ENCODE data around the gene GATM.
"Not testable (repeated sequence)": the region's sequence is repeated elsewhere in the genome, so short reads cannot be mapped to it uniquely, and the experiment has no call there.

Gene GATM

DNA sequence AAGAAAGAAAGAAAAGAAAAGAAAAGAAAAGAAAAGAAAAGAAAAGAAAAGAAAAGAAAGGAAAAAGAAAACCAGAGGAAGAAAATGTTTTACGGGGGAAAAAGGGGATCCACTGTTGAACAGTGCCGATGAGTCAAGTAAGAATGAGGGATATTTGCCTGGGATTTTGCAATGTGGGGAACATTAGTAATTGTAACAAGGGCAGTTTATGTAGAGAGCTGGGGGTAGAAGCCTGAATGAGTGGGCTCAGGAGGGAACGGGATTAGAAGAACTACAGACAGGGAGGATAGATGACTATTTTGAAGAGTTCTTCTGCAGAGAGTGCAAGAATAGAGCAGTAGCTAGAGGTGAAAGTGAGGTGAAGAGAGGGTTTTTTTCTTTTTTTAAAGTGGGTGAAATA lies 28.7 kb downstream of the GATM start:
- DNase-seq = no peak

DNA sequence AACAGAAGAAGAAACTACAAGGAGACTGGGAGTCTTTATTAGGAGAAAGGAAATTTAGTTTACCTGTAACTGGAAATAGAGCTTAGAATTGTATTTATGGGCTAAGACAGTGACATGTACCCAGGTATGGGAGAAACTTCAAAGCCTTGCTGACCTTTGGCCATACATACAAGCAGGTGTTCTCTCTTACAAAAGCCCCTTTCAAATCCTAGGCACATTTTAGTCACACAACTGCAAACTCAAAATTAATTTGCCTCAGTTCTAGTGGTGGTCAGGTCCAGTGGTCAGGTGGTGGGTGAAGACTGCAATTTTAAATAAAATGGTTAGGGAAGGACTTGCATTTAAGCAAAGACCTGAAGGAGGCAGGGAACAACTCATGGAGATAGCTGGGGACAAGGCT lies 30.4 kb downstream of the GATM start:
- DNase-seq = no peak

DNA sequence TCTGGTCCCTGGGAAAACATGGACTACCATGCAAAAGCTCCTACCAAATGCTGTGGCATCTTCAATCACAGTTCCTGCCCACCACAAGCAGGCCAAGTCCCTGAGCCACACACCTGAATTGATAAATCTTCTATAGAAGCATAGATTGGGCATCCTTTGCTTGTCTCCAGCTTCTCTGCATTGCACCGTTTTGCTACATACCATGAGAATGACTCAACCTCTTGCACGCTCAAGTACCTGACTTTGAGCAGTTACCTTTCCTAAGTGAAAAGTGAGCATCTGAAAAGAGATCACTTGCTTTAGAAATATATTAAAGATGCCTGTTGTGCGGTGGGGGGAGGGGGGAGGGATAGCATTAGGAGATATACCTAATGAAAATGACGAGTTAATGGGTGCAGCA lies 31.3 kb downstream of the GATM start:
- DNase-seq = no peak

DNA sequence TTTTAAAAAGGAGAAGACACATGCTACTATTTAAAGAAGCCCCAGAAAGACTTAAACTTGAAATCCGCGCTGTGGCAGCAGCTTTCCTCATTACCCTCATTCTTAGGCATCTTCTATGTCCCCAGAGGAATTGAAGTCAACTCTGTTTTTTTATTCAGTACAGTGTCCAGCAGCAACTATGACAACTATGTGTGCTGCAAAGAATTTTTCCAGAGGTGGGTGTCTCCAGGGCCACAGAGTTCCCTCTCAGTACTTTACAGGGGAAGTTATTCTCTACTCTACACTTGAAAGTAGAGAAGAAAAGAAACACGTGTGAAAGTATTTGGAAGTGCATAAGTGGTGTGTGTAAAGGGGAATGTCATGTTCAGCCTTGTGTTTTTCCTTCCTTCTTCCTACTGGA lies 32.0 kb downstream of the GATM start:
- DNase-seq = no peak

DNA sequence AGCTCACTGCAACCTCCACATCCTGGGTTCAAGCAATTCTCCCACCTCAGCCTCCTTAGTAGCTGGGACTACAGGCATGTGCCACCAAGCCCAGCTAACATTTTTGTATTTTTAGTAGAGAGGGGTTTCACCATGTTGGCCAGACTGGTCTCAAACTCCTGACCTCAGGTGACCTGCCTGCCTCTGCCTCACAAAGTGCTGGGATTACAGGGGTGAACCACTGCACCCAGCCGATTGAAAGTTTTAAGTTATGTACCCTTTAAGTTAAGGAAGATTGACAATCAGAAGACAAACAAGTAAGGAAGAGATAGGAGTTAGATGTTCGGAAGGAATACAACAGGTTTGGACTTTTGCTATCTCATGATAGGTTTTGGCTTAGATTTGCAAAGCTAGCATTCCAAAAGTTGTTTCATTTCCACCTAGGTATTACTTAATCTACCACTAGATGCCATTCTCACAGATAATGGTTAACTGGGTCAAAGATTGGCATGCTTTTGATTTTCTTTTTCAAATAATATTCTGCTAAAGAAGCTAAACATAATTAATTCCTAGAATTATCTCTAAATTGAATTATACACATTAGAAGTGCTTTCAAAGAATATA lies 35.0 kb downstream of the GATM start:
- DNase-seq = no peak

DNA sequence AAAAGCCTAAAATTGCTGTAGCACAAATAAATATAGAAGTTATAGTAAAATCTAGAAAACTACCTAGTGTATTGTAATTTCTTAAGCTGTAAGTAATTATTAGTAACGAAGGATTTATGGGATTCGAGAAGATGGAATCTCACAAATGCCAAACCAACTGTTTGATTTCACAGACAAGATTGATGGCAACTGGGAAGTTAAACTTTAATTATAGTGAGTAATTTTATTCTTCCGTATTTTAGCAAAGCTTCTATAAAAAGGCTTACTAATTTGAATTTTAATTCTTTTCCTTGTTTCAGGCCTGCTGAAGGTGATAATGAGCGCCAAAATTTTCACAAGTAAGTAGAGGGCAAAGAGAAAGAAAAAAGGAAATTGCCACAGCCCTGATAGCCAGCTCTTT lies 36.6 kb downstream of the GATM start:
- DNase-seq = no peak

DNA sequence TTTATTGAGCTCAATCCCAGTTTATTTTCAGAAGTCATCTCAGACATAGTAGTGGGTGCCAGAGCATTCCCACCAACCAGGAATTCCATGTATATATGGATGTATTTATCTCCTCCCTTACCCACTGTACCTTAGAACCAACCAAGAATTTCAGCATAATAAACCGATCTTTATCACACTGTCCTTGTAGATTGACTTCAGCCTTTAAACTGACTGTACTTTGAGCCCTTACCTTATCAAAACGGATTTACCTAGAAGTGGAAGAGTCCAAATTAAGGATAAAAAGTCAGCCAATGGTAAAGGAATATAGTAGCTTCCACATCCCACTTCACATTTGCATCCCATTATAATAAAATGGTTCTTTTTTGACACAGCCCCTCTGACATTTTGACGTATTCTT lies 37.9 kb downstream of the GATM start:
- DNase-seq = no peak

DNA sequence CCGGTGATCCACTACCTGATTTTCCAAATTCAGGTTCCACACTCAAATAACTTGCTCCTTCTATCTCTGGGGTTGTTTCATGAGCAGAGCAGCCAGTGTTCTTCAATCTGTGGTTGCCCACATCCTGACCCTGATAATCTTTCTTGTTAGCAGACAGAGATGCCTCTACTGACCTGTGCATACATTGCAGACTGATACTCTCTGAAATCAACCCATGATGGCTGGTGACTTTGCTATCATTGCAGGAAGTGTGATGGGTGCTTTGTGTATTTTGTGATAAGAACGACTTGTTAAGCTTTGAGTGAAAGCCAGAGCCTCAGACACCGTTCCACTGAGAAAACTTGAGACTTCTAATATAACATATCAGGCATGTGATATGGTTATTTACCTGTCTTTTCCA lies 39.9 kb downstream of the GATM start:
- no peak for DNase-seq

DNA sequence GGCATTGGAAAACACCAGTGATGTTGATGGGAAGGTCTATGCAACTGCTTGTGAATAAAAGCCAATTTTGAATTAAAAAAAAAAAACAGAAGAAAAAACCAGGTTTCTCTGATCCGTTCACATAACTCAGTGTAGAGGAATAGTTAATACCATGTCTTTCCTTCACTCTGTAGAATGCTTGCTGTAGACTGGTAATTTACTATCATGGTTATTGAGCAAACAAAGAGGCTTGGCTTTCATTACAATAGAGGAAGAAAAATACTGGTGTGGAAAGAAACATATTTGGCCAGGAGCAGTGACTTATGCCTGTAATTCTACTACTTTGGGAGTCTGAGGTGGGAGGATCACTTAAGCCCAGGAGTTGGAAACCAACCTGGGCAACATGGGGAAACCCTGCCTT lies 41.1 kb downstream of the GATM start:
- DNase-seq = no peak

DNA sequence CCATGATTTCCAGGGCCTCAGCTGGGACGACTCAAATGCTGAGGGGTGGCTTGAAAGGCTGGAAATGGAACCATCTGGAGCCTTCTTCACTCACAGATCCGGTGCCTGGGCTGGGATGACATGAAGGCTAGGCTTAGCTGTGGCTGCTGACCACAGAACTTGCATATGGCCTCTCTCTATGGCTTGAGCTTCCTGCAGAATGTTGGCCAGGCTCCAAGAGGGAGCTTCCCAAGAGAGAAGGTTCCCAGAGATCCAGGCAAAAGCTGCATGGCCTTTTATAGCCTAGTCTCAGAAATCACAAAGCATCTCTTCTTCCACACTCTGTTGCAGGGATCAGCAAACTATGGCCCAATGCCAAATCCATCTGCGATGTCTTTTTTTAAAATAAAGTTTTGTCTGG lies 44.8 kb downstream of the GATM start:
- DNase-seq = peak; percentile 61

DNA sequence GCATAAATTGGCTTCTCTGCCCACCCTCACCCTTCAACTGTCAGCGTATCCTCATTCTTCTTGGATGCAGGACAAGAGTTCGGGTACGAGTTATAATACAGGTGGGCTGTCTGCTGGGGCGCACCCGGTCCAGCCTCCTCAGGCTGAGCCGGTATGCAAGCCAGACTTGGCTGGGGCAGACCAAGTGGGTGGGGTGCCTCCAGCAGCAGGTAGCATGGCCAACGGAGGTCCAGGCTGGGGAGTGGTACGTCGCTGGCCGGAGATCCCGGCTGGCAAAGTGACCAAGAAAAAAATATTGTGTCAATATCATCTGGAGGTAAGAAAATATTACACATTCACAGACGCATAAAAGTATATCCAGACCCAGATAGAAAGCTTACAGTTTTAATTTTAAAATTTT lies 45.6 kb downstream of the GATM start:
- no peak for DNase-seq

DNA sequence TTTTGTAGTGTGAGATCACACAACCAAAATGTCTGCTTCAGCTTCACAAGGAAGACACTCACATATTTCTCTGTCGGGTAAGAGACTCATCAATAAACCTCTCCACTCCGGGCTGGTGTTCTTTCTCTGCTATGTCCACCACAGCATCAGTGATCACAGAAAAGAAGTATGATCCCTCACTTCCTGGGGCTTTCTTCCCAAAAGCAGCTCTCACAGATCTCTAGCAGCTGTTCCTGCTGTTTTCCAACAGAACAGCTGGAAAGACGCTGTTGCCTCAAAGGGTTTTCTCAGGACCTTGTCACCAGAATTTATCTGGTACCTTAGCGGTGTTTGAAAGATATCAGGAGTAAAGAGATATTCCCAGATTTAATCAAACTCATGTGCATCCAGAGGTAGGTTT lies 46.4 kb downstream of the GATM start:
- DNase-seq = no peak

DNA sequence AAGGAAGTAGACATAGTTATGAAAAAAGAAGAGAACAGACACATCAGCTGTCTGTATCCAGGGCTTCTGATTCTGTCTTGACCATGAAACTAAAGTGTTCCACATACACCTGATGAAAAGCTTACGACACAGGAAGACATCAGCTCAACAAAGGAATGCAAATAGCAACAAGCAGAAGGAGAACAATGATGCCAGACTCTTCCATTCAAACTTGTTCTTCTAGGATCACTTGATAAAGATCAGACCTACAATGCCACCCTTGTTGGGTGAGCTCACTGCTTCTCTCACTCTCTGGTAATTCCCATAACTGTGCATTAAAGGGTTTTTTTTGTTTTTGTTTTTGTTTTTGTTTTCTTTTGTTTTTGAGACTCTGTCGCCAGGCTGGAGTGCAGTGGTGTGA lies 49.7 kb downstream of the GATM start:
- DNase-seq = no peak

DNA sequence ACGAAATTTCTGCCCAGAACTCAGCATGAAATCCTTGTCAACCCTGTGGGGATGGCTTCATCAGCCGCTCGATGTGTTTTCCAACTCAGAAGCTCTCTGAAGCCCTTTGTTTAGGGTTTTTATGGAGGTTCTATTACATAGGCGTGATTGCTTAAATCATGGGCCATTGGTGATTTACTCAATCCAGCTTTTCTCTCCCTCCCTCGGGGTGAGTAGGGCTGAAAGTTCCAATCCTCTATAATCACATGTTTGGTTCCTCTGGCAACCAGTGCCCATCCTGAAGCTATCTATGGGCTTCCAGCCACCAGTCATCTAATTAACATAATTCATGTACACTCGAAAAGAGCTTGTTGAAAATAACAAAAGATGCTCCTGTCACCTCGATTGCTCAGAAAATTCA lies 51.6 kb downstream of the GATM start:
- DNase-seq = peak; percentile 78

DNA sequence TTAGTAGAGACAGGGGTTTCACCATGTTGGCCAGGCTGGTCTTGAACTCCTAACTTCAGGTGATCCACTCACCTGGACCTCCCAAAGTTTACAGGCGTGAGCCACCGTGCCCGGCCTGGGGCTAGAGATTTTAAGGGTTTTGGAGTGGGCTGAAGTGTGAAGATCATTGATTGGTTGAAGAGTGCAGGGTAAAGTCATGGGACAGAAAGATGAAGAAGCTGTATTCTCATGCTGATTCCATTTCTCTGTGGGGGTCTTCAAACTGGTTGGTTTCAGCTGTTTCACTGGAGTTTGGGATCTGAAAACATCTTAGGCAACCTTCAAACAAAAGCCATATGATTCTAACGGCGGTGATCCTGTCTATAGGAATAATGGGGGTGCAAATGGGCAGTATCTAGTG lies 52.1 kb downstream of the GATM start:
- no peak for DNase-seq

DNA sequence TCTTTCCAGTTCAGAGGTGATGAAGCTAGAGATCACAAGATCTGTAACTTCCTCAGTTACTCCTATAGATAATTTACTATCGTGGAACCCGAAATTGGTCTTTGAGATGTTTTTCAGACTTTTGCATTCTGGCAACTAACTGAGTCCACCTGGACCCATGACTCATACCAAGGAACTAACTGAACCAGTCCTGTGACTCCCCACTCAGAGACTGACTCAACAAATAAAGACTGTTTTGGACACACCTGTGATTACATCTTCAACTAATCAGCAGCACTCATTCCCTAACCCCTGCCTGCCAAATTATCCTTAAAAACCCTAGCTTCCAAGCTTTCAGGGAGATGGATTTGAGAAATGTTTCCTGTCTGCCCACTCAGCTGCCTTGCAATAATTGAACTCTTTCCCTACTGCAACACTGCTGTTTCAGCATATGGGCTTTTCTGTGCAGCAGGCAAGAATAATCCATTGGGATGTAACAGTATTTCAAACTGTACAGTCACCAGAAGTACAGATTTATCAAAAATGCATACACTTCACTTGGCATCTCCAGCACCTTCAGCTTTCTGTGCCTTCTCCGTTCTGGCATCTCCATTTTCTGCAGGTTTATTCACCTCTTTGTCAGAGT lies 57.7 kb downstream of the GATM start:
- no peak for DNase-seq

DNA sequence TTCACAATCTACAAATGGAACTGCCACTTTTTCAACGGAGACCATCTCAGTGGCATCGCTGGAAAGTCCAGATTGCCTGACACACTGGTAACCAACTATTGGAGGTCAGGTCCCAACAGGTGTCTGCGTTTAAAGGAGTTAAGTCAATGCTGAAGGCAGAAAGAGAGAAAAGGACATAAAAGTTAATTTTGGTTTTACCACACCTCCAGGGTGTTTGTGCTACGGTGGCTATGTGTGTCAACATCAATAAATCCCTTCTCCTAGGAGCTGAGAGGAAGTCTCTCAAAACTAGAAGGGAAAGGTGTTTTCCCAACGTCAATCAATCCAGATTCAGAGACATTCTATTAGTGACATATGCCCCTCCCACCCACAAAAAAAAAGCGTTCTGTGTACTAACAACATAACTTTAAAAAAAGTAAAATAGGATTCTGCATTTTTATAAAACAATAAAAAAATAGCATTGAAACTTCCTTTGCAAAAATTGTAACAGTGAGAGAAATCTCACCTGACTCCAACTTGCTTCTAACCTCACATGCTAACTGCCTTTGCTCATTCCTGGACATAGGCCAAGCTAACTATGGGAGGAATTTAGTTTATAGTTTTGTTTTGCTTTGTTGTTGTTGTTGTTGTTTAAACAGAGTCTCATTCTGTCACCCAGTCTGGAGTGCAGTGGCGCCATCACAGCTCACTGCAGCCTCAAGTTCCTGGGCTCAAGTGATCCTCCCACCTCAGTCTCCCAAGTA lies 58.7 kb downstream of the GATM start:
- DNase-seq = no peak

DNA sequence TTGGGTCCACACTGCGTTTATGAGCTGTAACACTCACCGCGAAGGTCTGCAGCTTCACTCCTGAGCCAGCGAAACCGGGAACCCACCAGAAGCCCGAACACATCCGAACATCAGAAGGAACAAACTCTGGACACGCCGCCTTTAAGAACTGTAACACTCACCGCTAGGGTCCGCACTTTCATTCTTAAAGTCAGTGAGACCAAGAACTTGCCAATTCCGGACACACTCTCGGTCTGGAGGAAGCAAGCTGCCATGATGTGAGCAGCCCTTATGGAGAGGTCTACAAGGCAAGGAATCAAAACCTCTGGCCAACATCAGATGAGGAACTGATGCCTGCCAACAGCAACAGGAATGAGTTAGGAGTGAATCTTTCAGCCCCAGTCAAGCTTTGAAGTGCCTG lies 63.4 kb downstream of the GATM start:
- no peak for DNase-seq

DNA sequence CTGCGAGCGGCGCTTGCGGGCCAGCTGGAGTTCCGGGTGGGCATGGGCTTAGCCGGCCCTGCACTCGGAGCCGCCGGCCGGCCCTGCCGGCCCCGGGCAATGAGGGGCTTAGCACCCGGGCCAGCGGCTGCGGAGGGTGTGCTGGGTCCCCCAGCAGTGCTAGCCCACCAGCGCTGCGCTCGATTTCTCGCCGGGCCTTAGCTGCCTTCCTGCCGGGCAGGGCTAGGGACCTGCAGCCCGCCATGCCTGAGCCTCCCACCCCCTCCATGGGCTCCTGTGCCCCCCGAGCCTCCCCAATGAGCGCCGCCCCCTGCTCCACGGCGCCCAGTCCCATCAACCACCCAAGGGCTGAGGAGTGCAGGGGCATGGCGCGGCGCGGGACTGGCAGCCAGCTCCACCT lies 64.2 kb downstream of the GATM start:
- not testable (repeated sequence) for DNase-seq

All from NCI-H69 (cell line).